IPS DF 6.9 (cell line): ENCODE measurements around the gene RHBDL2.
"Not testable (repeated sequence)": the region's sequence is repeated elsewhere in the genome, so short reads cannot be mapped to it uniquely, and the experiment has no call there.

Experiments
- DNase-seq: peaks from one replicate; pipeline ENCODE4 v3.0.0-alpha.2; 2013; ENCODE audit warnings: low read depth, low spot score
- H3K27ac ChIP-seq: one replicate; pipeline ENCODE4 v1.5.1; 2013; ENCODE audit warnings: low read length, control low read depth
- H3K27me3 ChIP-seq: 2 replicates; pipeline ENCODE4 v1.6.1; 2013; ENCODE audit warnings: mild to moderate bottlenecking, low read length; ENCODE audit not compliant: control insufficient read depth, insufficient read depth
- H3K36me3 ChIP-seq: 2 replicates; pipeline ENCODE4 v1.6.1; 2013; ENCODE audit warnings: low read length; ENCODE audit not compliant: control insufficient read depth, insufficient read depth
- H3K4me1 ChIP-seq: 2 replicates; pipeline ENCODE4 v1.6.1; 2013; ENCODE audit warnings: low read length; ENCODE audit not compliant: control insufficient read depth, insufficient read depth
- H3K4me3 ChIP-seq: 2 replicates; pipeline ENCODE4 v1.5.1; 2013; ENCODE audit warnings: mild to moderate bottlenecking, low read length
- H3K9me3 ChIP-seq: 2 replicates; pipeline ENCODE4 v1.6.1; 2013; ENCODE audit warnings: low read length, inconsistent platforms; ENCODE audit not compliant: control insufficient read depth, insufficient read depth
- WGBS: extraction: QIAGEN DNeasy Blood & Tissue Kit; methylation state at CpG from one replicate; pipeline ENCODE4 v1.1.7; 2013; ENCODE audit warnings: mixed read lengths, missing lambda C conversion rate; ENCODE audit not compliant: insufficient read length, insufficient coverage; 5-methylcytosine and 5-hydroxymethylcytosine counted together

Gene RHBDL2

GRCh38 chr1:38859561-38860453 is 81.8 kb downstream of the RHBDL2 start, which contains the start of gene RRAGC:
TSS of gene RRAGC (minus strand) at chr1:38859772. CDS start at chr1:38859646, 126 bp downstream.
- no peak within 1 kb of the TSS for H3K27ac ChIP-seq
- no peaks in the 10 kb centered on the region for H3K9me3 ChIP-seq
- no peaks in the 10 kb centered on the region for H3K27me3 ChIP-seq
- no peaks in the 10 kb centered on the region for H3K4me1 ChIP-seq
- WGBS: no CpG with 5 or more reads among the region's 70 CpGs
- H3K36me3 ChIP-seq: peaks cover 6% of the 10 kb centered on the region; the same call in 1 of the 2 replicates
- DNase-seq: peak; percentile 88
- peak within 1 kb of the TSS; percentile 77 for H3K4me3 ChIP-seq

- no peaks in the 10 kb centered on the region for H3K4me1 ChIP-seq
- H3K36me3 ChIP-seq: peaks cover 5% of the 10 kb centered on the region; the same call in 1 of the 2 replicates
- H3K27ac ChIP-seq: no peak overlapping the region
- no peaks in the 10 kb centered on the region for H3K27me3 ChIP-seq
- no peaks in the 10 kb centered on the region for H3K9me3 ChIP-seq
- no peak for DNase-seq
- no CpG with 5 or more reads among the region's 51 CpGs for WGBS
- peak overlapping the region; percentile 77 for H3K4me3 ChIP-seq
Observed at GRCh38 chr1:38858833-38859560, 82.6 kb downstream of the RHBDL2 start.

- Histone ChIP-seq H3K27ac (no peak overlapping the region), H3K36me3 (peaks cover 3% of the 10 kb centered on the region; the same call in 1 of the 2 replicates), H3K4me3 (no peak overlapping the region), H3K4me1 (no peaks in the 10 kb centered on the region), H3K9me3 (no peaks in the 10 kb centered on the region), H3K27me3 (no peaks in the 10 kb centered on the region; the same call in 1 of the 2 replicates)
- no CpG with 5 or more reads among the region's 4 CpGs for WGBS
- DNase-seq: no peak
Observed at GRCh38 chr1:38852780-38853179, 88.8 kb downstream of the RHBDL2 start.

GRCh38 chr1:38848071-38848470 is 93.6 kb downstream of the RHBDL2 start:
- Histone ChIP-seq H3K9me3 (no peaks in the 10 kb centered on the region), H3K4me3 (no peak overlapping the region), H3K27ac (no peak overlapping the region), H3K4me1 (no peaks in the 10 kb centered on the region), H3K36me3 (no peaks in the 10 kb centered on the region), H3K27me3 (no peaks in the 10 kb centered on the region; the same call in 1 of the 2 replicates)
- no peak for DNase-seq
- no CpG with 5 or more reads among the region's 1 CpG for whole genome bisulfite sequencing

GRCh38 chr1:38846210-38846609 is 95.4 kb downstream of the RHBDL2 start:
- Histone ChIP-seq H3K9me3 (no peaks in the 10 kb centered on the region), H3K27me3 (no peaks in the 10 kb centered on the region; the same call in 1 of the 2 replicates), H3K36me3 (no peaks in the 10 kb centered on the region), H3K4me3 (no peak overlapping the region), H3K4me1 (no peaks in the 10 kb centered on the region), H3K27ac (no peak overlapping the region)
- WGBS: no CpG with 5 or more reads among the region's 3 CpGs
- DNase-seq: no peak

- H3K4me1 ChIP-seq, H3K4me3 ChIP-seq, H3K27ac ChIP-seq, DNase-seq, H3K9me3 ChIP-seq, H3K36me3 ChIP-seq, H3K27me3 ChIP-seq: not testable (repeated sequence)
- WGBS: no CpG with 5 or more reads among the region's 3 CpGs
Observed at GRCh38 chr1:38845088-38845487, 96.5 kb downstream of the RHBDL2 start.

- DNase-seq: no peak
- no CpG with 5 or more reads among the region's 2 CpGs for WGBS
- H3K27ac ChIP-seq: no peak overlapping the region
- no peak overlapping the region for H3K4me3 ChIP-seq
- H3K4me1 ChIP-seq: no peaks in the 10 kb centered on the region
- H3K36me3 ChIP-seq: no peaks in the 10 kb centered on the region
- no peaks in the 10 kb centered on the region for H3K9me3 ChIP-seq
- no peaks in the 10 kb centered on the region for H3K27me3 ChIP-seq
Observed at GRCh38 chr1:38840281-38840680, 101.3 kb downstream of the RHBDL2 start.

GRCh38 chr1:38839363-38839762 is 102.3 kb downstream of the RHBDL2 start:
- H3K4me1 ChIP-seq: no peaks in the 10 kb centered on the region
- no peak overlapping the region for H3K4me3 ChIP-seq
- H3K27me3 ChIP-seq: no peaks in the 10 kb centered on the region
- DNase-seq: no peak
- no peaks in the 10 kb centered on the region for H3K36me3 ChIP-seq
- no peaks in the 10 kb centered on the region for H3K9me3 ChIP-seq
- H3K27ac ChIP-seq: no peak overlapping the region
- no CpG with 5 or more reads among the region's 9 CpGs for WGBS

- not testable (repeated sequence) for DNase-seq, H3K9me3 ChIP-seq, H3K4me1 ChIP-seq, H3K36me3 ChIP-seq, H3K27ac ChIP-seq, H3K27me3 ChIP-seq, H3K4me3 ChIP-seq
- no CpG with 5 or more reads among the region's 10 CpGs for WGBS
Observed at GRCh38 chr1:38836316-38836715, 105.3 kb downstream of the RHBDL2 start.
